GM21526 (cell line): ENCODE measurements around the gene ITM2B.
"Not testable (repeated sequence)": the region's sequence is repeated elsewhere in the genome, so short reads cannot be mapped to it uniquely, and the experiment has no call there.

Experiments
- ATAC-seq: cut with Tn5 transposase; IDR thresholded peaks from one replicate; pipeline ENCODE4 v1.9.1; 2021; ENCODE audit warnings: moderate library complexity; ENCODE audit not compliant: unreplicated experiment, low FRiP score

Gene ITM2B

DNA sequence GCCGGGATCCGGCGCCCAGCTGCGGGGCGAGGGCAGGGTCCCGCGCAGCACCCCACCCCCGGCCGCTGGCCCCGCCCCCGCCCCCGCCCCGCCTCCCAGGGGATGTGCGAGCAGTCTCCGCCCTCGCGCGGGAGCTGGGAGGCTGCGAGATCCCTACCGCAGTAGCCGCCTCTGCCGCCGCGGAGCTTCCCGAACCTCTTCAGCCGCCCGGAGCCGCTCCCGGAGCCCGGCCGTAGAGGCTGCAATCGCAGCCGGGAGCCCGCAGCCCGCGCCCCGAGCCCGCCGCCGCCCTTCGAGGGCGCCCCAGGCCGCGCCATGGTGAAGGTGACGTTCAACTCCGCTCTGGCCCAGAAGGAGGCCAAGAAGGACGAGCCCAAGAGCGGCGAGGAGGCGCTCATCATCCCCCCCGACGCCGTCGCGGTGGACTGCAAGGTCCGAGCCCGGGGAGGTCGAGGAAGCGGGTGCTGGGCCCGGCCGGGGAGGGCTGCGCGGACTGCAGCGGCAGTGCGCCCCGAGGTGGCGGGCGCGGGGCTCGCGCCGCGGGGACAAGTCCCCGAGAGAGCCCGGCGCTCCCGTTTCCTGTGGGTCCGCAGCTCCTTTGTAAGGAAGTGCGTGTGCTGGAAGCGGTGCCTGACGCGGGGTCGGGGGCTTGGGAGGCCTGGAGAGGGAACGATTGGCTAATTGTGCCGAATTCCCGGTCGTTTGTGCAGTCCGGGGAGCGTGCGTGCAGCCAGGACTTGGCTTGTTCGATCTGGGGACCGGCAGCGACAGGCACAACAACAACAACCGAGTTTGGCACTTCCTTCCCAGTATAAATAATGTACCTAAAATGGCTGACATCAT, at the start of gene ITM2B:
Gene ITM2B, plus strand, starts transcription at position 161 of the 843 bp plus-strand sequence. Its CDS starts 155 bp downstream, at position 316.
- peak; percentile 58 for ATAC-seq

GRCh38 chr13:48184260-48184659, 48.7 kb upstream of the ITM2B start:
- ATAC-seq: no peak

GRCh38 chr13:48185018-48185417, 48.0 kb upstream of the ITM2B start:
- no peak for ATAC-seq

DNA sequence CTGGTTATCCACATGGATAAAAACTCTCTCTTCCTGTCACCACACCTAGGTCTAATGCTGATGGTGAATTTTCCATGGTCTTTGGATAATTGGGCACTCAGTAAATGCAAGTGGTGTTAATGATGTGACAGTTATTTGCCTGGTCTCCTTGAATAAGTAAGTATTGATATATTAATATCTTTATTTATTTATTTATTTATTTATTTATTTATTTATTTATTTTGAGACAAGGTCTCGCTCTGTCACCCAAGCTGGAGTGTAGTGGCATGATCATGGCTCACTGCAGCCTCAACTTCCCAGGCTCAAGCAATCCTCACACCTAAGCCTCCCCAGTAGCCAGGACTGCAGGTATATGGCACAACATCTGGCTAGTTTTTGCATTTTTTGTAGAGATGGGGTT, 46.3 kb upstream of the ITM2B start:
- ATAC-seq: no peak

GRCh38 chr13:48188131-48188530, 44.9 kb upstream of the ITM2B start:
- no peak for ATAC-seq

DNA sequence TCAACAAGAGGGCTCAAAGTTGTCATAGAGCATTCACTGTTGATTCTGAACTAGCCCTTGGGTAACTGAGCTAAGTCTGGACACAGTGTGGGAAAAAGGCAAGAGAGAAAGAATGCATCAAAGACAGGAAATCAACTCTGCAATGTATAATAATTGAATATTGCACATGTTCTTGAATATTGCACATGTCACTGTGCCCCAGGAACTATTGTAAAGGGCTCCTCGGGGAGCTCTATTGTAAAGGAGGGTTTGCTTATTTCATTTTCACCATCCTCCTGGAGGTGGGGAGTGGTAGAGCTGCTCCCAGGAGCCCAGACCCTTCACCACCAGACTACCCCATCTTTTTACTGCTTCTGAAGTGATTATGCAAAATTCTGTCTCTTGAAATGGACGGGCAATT, 44.4 kb upstream of the ITM2B start:
- no peak for ATAC-seq

DNA sequence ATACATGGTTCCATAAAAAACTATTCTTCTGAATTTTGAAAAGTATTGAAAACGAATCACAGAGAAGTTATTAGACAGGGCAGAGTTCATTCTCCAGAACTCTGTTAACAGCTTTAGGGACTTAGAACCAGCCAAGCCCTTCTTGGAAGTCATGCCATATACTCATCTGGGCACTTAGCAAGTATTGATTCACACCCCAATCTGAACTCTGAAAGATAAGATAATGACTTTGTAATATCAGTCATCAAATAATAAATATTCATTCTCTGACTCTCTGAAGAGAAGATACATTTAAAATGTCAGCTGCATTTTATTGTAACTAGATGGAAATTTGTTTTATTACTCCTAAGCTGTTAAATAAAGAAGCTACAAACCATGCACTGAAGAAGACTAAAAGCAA, 43.8 kb upstream of the ITM2B start:
- ATAC-seq: no peak

DNA sequence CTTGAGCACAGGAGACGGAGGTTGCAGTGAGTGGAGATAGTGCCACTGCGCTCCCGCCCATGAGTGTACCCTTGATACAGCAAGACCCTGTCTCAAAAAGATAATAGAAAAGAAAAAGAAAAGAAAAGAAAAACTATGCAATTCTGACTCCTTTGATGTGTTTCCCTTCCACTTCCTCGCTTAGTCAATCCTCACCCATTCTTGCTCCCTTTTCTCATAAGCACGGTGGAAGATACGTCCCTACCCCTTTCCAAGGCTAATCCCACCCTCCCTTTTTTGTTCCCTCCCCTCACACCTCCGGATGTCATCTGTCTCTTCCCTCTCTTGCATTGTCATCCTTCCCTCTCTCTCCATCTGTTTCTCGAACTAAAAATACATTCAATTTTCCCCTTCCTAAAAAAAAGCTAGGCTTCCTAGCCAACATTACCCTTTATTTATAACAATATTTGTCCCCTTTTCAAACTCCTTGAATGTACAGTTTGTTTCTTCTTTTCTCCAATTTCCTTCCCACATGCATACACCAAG, 40.5 kb upstream of the ITM2B start:
- no peak for ATAC-seq

GRCh38 chr13:48194379-48194754, 38.6 kb upstream of the ITM2B start:
- ATAC-seq: no peak

DNA sequence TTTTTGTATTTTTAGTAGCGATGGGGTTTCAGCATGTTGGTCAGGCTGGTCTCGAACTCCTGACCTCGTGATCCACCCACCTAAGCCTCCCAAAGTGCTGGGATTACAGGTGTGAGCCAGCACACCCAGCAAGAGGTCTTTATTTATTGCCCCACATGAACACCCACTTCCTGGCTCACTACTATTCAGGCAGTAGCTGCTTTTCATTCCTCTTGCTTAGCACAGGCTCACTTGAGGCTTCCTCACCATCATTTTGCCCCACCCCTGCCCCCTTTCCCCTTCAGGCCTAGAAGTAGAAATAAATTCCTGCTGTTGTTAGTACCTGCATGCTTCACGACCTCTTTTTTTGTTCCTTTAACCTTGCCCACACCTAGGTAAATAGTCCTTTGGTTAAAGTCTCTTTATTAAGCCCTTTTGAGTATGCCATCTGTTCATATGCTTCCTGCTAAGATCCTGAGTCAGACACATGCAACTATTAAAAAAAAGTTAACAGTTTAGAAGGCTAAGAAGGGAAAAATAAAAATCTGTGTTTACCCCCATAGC, 33.5 kb upstream of the ITM2B start:
- ATAC-seq: no peak

- ATAC-seq: no peak
Observed at GRCh38 chr13:48201044-48201443, 32.0 kb upstream of the ITM2B start.

GRCh38 chr13:48207207-48207606, 25.8 kb upstream of the ITM2B start:
- not testable (repeated sequence) for ATAC-seq

DNA sequence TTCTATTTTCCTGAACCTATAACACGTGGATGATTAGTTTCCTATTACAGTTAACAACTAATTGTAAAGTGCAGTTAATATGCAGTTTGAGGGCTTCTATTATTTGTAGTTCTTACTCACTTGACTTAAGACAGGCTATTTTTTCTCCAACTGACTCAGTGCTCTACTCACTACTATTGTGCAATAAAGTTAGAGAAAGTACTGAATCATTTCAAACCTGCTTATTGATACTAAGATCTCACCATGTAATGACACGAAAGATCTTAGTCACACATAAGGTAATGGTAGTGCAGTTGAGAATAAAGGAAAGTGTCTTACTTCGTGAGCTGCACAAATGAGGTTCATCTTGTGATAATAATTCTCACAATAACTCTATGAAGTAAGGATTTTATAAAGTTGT, 22.8 kb upstream of the ITM2B start:
- ATAC-seq: no peak

DNA sequence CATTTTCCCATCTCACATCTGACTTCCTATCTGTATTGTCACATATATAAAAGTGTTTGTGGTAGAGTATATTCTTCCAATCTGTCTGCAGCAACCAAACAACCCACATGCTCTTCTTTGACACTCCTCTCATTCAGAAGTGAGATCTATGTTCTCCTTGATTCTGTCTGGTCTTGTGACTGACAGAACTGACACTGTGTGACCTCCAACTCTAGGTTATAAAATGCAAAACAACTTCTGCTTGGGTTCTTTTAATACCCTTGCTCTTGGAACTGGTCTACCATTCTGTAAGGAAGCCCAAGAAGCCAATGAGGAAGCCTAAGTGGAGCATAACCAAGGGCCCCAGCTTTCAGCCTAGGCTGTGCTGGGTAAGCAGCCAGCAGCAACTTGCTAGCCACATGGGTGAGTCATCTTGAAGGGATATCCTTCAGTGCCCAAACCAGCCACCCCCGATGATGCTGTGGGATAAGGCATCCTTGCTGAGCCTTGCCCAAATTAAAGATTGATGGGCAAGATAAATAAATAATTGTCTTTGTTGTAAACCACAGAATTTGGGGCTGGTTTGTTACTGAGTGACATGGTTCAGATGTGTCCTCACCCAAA, 18.4 kb upstream of the ITM2B start:
- no peak for ATAC-seq

DNA sequence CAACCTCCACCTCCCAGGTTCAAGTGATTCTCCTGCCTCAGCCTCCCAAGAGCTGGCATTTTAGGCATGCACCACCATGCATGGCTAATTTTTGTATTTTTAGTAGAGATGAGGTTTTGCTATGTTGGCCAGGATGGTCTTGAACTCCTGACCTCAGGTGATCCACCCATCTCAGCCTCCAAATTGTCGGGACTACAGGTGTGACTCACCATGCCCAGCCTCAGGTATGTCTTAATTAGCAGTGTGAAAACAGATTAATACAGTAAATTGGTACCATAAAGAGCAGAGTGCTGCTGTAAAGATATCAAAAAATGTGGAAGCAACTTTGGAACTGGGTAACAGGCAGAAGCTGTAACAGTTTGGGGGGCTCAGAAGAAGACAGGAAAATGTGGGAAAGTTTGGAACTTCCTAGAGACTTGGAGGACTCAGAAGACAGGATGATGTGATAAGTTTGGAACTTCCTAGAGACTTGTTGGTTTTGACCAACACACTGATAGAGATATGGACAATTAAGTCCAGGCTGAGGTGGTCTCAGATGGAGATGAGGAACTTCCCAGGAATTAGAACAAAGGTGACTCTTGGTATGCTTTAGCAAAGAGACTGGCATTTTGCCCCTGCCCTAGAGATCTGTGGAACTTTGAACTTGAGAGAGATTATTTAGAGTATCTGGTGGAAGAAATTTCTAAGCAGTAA, 17.3 kb upstream of the ITM2B start:
- ATAC-seq: not testable (repeated sequence)

DNA sequence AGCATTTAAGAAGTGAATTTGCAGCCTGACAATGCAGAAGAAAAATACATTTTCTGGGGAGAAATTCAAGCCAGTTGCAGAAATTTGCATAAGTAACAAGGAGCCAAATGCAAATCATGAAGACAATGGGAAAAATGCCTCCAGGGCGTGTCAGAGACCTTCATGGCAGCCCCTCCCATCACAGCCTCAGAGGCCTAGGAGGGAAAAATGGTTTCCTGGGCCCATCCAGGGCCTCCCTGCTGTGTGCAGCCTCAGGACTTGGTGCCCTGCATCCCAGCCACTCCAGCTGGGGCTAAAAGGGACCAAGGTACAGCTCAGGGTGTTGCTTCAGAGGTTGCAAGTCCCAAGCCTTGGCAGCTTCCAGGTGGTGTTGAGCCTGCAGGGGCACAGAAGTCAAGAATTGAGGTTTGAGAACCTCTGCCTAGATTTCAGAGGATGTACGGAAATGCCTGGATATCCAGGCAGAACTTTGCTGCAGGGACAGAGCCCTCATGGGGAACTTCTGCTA, 16.7 kb upstream of the ITM2B start:
- no peak for ATAC-seq

GRCh38 chr13:48220592-48220980, 12.4 kb upstream of the ITM2B start:
- no peak for ATAC-seq

- no peak for ATAC-seq
Observed at GRCh38 chr13:48220981-48221685, 11.9 kb upstream of the ITM2B start.

DNA sequence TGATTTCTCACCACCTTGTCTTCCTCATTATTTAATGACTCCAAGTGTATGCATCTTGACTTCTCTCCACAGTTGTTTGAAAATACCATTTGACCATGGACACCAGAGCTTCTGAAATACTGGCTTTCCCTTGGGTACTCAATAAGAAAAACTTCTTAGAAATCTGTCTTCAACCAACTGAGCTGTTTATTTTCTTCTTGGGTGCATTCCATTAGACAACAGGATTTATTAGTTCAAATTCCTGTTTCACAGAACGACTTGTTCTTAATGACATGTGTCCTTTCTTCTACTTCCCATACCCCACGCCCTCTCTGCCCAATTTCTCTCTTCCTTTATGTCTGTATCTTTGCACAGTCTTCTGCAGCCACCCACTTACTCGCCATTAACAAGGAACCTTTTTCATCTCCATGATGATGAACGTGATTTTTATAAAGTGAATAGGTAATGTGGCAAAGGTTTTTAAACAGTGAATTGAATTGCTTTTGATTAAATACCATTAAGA, 11.3 kb upstream of the ITM2B start:
- ATAC-seq: no peak
